Hypothalamus (tissue), 51 donors: ENCODE measurements around the gene TMEM175.
"Not testable (repeated sequence)": the region's sequence is repeated elsewhere in the genome, so short reads cannot be mapped to it uniquely, and the experiment has no call there.

Source experiments
- DNase-seq, 51 donors: peaks; one replicate each; lab custom pipeline; 2025; lab: John Stamatoyannopoulos, UW

The TMEM175 gene

GRCh38 chr4:998096-998691 is 65.9 kb downstream of the TMEM175 start:
- DNase-seq = no peak

GRCh38 chr4:999240-999863 is 67.1 kb downstream of the TMEM175 start:
- not testable (repeated sequence) for DNase-seq

DNA sequence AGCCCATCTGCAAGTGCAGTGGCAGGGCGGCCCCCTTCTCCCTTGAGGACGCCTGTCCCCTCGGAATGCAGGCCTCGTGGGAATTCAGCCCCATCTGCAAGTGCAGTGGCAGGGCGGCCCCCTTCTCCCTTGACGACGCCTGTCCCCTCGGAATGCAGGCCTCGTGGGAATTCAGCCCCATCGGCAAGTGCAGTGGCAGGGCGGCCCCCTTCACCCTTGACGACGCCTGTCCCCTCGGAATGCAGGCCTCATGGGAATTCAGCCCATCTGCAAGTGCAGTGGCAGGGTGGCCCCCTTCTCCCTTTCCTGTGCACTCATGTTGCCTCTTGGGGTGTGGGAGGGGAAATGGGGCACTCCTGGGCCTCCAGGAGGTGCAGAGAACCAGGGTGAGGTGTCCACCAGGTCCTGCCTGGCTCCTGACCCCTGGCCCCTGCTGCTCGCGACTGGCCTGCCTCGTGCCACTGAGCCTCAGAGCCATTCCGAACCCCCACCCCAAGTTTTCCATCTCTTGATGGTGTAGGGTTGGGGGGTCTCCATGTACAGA is 67.7 kb downstream of the TMEM175 start:
- no peak for DNase-seq

DNA sequence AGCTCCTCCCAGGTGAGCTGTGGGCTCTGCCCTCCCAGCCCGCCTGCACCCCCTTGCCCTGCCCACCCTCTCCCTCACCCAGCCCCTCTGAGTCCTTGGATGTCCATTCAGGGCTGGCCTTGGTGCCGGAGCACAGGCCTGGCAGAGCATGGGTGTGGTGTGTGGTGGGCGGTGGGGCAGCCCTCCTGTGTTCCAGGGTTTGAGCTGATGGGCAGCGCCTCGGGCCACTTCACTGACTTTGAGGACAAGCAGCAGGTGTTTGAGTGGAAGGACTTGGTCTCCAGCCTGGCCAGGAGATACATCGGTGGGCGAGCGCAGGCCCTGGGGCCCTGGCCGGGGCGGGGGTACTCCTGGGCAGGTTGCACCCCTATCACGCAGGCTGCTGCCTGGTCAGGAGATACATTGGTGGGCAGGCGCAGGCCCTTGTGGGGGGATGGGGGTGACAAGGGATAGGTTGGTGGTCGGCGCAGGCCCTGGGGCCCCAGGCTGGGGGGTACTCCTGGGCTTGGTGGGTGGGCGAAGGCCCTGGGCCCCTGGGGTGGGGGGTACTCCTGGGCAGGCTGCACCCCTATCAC is 68.5 kb downstream of the TMEM175 start:
- DNase-seq = no peak

DNA sequence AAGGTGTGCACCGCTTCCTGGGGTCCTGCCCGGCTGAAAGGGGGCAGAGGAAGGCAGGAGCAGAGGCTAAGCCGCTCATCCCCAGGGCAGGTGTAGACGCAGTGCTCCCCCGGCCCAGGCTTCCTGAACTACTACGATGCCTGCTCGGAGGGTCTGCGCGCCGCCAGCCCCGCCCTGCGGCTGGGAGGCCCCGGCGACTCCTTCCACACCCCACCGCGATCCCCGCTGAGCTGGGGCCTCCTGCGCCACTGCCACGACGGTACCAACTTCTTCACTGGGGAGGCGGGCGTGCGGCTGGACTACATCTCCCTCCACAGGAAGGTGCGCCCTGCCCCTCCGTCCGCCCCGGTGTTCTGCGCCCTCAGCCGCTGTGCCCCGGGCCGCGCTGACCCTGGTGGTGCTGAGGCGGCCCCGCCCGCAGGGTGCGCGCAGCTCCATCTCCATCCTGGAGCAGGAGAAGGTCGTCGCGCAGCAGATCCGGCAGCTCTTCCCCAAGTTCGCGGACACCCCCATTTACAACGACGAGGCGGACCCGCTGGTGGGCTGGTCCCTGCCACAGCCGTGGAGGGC is 69.4 kb downstream of the TMEM175 start:
- DNase-seq = no peak

- no peak for DNase-seq
These were observed 69.9 kb downstream of the TMEM175 start for GRCh38 chr4:1002131-1002630.

GRCh38 chr4:1002631-1003251 is 70.5 kb downstream of the TMEM175 start:
- DNase-seq = no peak

DNA sequence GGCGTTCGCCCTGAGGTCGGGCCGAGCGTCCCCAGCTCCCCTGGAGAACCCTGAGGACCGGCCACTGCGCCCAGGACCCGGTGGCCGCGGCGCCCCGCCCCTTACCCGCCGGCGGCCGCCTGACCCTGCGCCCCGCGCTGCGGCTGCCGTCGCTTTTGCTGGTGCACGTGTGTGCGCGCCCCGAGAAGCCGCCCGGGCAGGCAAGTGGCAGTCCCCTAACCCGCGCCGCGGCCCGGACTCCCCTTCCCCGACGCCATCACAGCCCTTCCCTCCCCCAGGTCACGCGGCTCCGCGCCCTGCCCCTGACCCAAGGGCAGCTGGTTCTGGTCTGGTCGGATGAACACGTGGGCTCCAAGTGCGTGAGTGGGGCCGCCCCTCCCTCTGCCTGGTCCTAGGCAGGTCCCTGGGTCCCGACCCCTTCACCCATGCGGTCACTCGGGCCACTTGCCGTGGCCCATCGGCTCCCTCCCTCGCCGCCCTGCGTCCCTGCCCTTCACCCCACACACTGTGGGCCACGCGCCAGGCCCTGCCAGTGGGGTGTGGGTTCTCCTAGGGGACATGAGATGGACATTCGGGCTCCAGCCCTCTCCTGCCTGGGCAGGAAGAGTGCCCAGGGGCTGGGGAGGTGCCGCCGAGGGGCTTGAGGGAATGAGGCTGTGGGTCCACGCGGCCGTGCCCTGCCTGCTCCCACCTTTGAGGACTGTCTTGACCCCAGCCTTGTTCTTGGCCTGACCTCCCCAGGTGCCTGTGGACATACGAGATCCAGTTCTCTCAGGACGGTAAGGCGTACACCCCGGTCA is 71.2 kb downstream of the TMEM175 start:
- no peak for DNase-seq

DNA sequence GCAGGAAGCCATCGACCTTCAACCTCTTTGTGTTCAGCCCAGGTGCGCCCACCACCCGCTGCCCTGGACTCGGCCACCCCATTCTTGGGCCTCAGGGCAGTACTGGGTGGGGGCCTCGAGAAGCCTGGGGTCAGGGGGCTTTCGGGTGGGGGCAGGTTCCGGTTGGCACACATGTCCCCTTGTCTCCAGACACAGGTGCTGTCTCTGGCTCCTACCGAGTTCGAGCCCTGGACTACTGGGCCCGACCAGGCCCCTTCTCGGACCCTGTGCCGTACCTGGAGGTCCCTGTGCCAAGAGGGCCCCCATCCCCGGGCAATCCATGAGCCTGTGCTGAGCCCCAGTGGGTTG is 71.8 kb downstream of the TMEM175 start:
- no peak for DNase-seq

- no peak for DNase-seq
These were observed 72.6 kb downstream of the TMEM175 start for GRCh38 chr4:1004557-1005485.

- DNase-seq = no peak
These were observed 74.6 kb downstream of the TMEM175 start for GRCh38 chr4:1006856-1007255.
